Body of pancreas (tissue), 4 donors: ENCODE data around the gene TESK2. TPM values are rescaled to one million over a fixed set of nuclear protein-coding genes. Genes with fewer than 3 reads are reported as not detected.
A peak's percentile ranks its signal among the peaks of the same experiment; 100 is the strongest.

Source experiments
- ATAC-seq: fragments of 150-250 bp; one replicate; pipeline ENCODE4 v1.9.1; 2016
- DNase-seq, 4 donors: peaks; one replicate each; pipeline ENCODE4 v3.0.0-alpha.2; 2019
- H3K27ac ChIP-seq, 4 donors: fragments of 200-600 bp; sonication (generic); 1 replicate in 3 of 4; 2 replicates in 1 of 4; pipeline versions ENCODE4 v1.5.1 to v1.6.1; 2016 to 2019; ENCODE audit warnings: mild to moderate bottlenecking in 1 of 4, mixed read lengths in 1 of 4, moderate library complexity in 1 of 4
- H3K27me3 ChIP-seq, 2 donors: fragments of 200-600 bp; sonication (generic); one replicate each; pipeline ENCODE4 v1.6.0; 2016; ENCODE audit warnings: mild to moderate bottlenecking in 1 of 2
- H3K36me3 ChIP-seq, 2 donors: fragments of 200-600 bp; sonication (generic); replicated peaks in 1 of 2; 2 replicates each; pipeline ENCODE4 v1.5.1; 2016; ENCODE audit warnings: low read depth in 2 of 2; ENCODE audit not compliant: insufficient read depth in 1 of 2
- H3K4me1 ChIP-seq: fragments of 200-600 bp; sonication (generic); one replicate; pipeline ENCODE4 v1.6.0; 2016
- H3K4me3 ChIP-seq, 2 donors: fragments of 200-600 bp; sonication (generic); 1 replicate in 1 of 2; 2 replicates in 1 of 2; pipeline ENCODE4 v1.5.1; 2016 to 2019
- H3K9me3 ChIP-seq, 3 donors: fragments of 200-600 bp; sonication (generic); 1 replicate in 2 of 3; 2 replicates in 1 of 3; pipeline ENCODE4 v1.5.1; 2016
- CTCF ChIP-seq, 7 experiments: fragments of 450-650 bp in 4 of 7; fragments of 200-600 bp in 3 of 7; sonication (generic) in 3 of 7; IDR thresholded peaks; one replicate each; pipeline ENCODE4 v1.5.1; 2016 to 2019; ENCODE audit warnings: antibody characterized with exemption in 7 of 7
- POLR2A ChIP-seq, 3 donors: fragments of 450-650 bp; IDR thresholded peaks; one replicate each; pipeline ENCODE4 v1.6.1; 2016; ENCODE audit warnings: antibody characterized with exemption in 3 of 3, mild to moderate bottlenecking in 2 of 3
- WGBS, 2 donors: methylation state at CpG; one replicate each; pipeline ENCODE4 v1.1.5; 2017; 5-methylcytosine and 5-hydroxymethylcytosine counted together
- intact Hi-C: fragments of 100-400 bp; cut with DNase I; formaldehyde crosslinking; loops from one replicate; pipeline ENCODE4 v1.15.1; 2023
- total RNA-seq, 2 donors: library from RNA; depleted of rRNA; stranded (reverse); fragments of >200 nt; gene quantifications; one replicate each; pipeline ENCODE4 v1.1.0, GENCODE V29; 2016

The TESK2 gene
- total RNA-seq, 2 donors from 2014 or later, result 0.33 to 3.6 TPM

- no peak overlapping the region for H3K27ac ChIP-seq
- H3K27me3 ChIP-seq, result no peaks in the 10 kb centered on the region
- no peak overlapping the region for H3K4me3 ChIP-seq
- 39 to 42% methylated on average over 2 of the region's 2 CpGs for WGBS, 2 donors
- no peak for DNase-seq
- intact Hi-C loops, result no loop called here
- H3K9me3 ChIP-seq, result no peaks in the 10 kb centered on the region
- ATAC-seq, result no peak
- H3K36me3 ChIP-seq, result no peaks in the 10 kb centered on the region
- H3K4me1 ChIP-seq, result peaks cover 33% of the 10 kb centered on the region
- TF ChIP-seq CTCF (IDR thresholded peaks at IDR 0.05), result no peak
- no peak for TF ChIP-seq POLR2A (IDR thresholded peaks at IDR 0.05)
Observed at GRCh38 chr1:45501505-45501859, 10.5 kb upstream of the TESK2 start.

- Histone ChIP-seq H3K9me3 (no peaks in the 10 kb centered on the region), H3K27me3 (no peaks in the 10 kb centered on the region), H3K36me3 (no peaks in the 10 kb centered on the region), H3K4me1 (peaks cover 33% of the 10 kb centered on the region), H3K27ac (peak overlapping the region; percentile 40 to 63 (median 59)), H3K4me3 (peak overlapping the region; percentile 39 to 67)
- ATAC-seq, result peak; percentile 4
- intact Hi-C loops, result loop anchor here (5.0 to 10.0 kb wide), 2 partner anchors 157 to 485 kb away; partner anchors contain the start of genes HECTD3, MUTYH, TOE1 and UROD
- TF ChIP-seq POLR2A (IDR thresholded peaks at IDR 0.05), result no peak
- no peak for TF ChIP-seq CTCF (IDR thresholded peaks at IDR 0.05)
- peak in 2 of 4 donors; percentile 25 to 28 for DNase-seq
- 0 to 2% methylated on average over 3 to 7 of the region's 7 CpGs for WGBS, 2 donors
Observed at GRCh38 chr1:45499415-45499769, 8.4 kb upstream of the TESK2 start.

DNA sequence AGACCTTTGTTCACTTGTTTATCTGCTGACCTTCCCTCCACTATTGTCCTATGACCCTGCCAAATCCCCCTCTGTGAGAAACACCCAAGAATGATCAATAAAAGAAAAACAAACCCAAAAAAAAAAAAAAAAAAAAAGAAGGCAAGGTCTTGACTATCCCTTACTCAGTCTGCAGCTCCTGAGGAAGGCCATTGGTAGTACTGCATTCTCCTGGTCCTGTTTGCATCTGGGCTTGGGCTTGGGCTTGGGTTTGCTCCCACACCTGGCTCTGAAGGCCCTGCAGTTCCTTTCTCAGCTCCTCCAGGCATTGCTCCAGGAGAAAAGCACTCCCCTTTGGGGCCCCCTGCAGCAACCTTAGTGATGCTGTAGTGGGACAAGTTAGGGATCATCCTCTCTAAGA is 7.3 kb upstream of the TESK2 start:
- H3K27me3 ChIP-seq, result no peaks in the 10 kb centered on the region
- H3K4me1 ChIP-seq, result peaks cover 33% of the 10 kb centered on the region
- H3K36me3 ChIP-seq, result no peaks in the 10 kb centered on the region
- no peak overlapping the region for H3K4me3 ChIP-seq
- DNase-seq (no peak), ATAC-seq (no peak)
- TF ChIP-seq CTCF (IDR thresholded peaks at IDR 0.05) (no peak), POLR2A (IDR thresholded peaks at IDR 0.05) (no peak)
- intact Hi-C loops, result loop anchor here (5.0 to 10.0 kb wide), 2 partner anchors 156 to 483 kb away; partner anchors contain the start of genes HECTD3, MUTYH, TOE1 and UROD
- no peaks in the 10 kb centered on the region for H3K9me3 ChIP-seq
- H3K27ac ChIP-seq, result no peak overlapping the region

DNA sequence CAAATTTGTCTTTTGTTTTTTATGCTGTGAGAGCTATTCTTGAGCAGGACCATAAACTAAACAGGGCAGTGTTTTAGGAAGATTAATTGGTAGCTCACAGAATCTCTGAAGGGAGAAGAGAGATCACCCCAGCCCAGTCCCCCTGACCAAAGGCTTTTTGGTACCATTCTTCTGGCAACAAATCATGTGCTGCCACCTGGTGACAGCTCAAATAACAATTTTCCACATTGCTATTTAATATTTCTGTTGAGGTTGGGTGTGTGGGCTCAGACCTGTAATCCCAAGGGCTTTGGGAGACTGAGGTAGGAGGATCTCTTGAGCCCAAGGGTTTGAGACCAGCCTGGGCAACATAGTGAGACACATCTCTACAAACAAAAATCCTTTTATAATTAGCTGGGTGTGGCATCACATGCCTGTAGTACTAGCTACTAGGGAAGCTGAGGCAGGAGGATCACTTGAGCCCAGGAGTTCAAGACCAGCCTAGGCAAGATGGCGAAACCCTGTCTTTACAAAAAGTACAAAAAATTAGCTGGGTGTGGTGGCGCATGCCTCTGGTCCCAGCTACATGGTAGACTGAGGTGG is 2.2 kb upstream of the TESK2 start:
- Histone ChIP-seq H3K9me3 (no peaks in the 10 kb centered on the region), H3K4me3 (no peak overlapping the region), H3K27me3 (no peaks in the 10 kb centered on the region), H3K4me1 (peaks cover 11% of the 10 kb centered on the region), H3K27ac (no peak overlapping the region), H3K36me3 (no peaks in the 10 kb centered on the region)
- TF ChIP-seq CTCF (IDR thresholded peaks at IDR 0.05), result peak; percentile 18 to 72 (median 58)
- no peak for TF ChIP-seq POLR2A (IDR thresholded peaks at IDR 0.05)
- intact Hi-C loops, result loop anchor here (10.0 kb wide), 1 partner anchor 478 kb away; the partner anchor contains the start of genes HECTD3 and UROD
- ATAC-seq (no peak), DNase-seq (peak; percentile 60 to 73 (median 63))
- 44 to 51% methylated on average over 2 of the region's 2 CpGs for WGBS, 2 donors

DNA sequence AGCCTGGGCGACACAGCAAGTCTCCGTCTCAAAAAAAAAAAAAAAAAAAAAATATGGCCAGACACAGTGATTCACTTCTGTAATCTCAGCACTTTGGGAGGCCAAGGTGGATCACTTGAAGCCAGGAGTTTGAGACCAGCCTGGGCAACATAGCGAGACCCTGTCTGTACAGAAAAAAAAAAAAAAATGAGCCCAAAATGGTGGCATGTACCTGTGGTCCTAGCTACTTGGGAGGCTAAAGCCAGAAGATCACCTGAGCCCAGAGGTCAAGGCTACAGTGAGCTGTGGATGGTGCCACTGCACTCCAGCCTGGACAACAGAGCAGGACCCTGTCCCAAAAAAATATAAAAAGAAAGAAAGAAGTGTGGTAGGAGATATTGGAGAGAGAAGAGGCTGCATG is 1.7 kb upstream of the TESK2 start:
- 59 to 80% methylated on average over 3 of the region's 3 CpGs for WGBS, 2 donors
- intact Hi-C loops, result loop anchor here (10.0 kb wide), 1 partner anchor 478 kb away; the partner anchor contains the start of genes HECTD3 and UROD
- Histone ChIP-seq H3K27ac (no peak overlapping the region), H3K36me3 (no peaks in the 10 kb centered on the region), H3K27me3 (no peaks in the 10 kb centered on the region), H3K9me3 (no peaks in the 10 kb centered on the region), H3K4me3 (no peak overlapping the region), H3K4me1 (peaks cover 11% of the 10 kb centered on the region)
- DNase-seq (no peak), ATAC-seq (no peak)
- no peak for TF ChIP-seq CTCF (IDR thresholded peaks at IDR 0.05)
- TF ChIP-seq POLR2A (IDR thresholded peaks at IDR 0.05), result no peak
